Activated CD4-positive, alpha-beta T cell treated with anti-CD3 and anti-CD28 coated beads, Interleukin-10, Interleukin-2, amounts not matched to agents 100 ng/mL and 50 ng/mL, durations not matched to agents 16 hours and 8 hours (primary cell): ENCODE data around the gene FGD4.

Experiments used
- DNase-seq: peaks from one replicate; pipeline ENCODE4 v3.0.0-alpha.2; 2020

The FGD4 gene

GRCh38 chr12:32399370-32400113, at the start of gene FGD4:
FGD4 (plus strand) TSS chr12:32399558.
- DNase-seq: peak; percentile 71

GRCh38 chr12:32353540-32353939, 45.8 kb upstream of the FGD4 start:
- no peak for DNase-seq

- DNase-seq: no peak
Observed at GRCh38 chr12:32357601-32358249, 41.6 kb upstream of the FGD4 start.

GRCh38 chr12:32360956-32361355, 38.4 kb upstream of the FGD4 start:
- no peak for DNase-seq

- DNase-seq: no peak
Observed at GRCh38 chr12:32362892-32363291, 36.5 kb upstream of the FGD4 start.

GRCh38 chr12:32365473-32366064, 33.8 kb upstream of the FGD4 start:
- DNase-seq: peak; percentile 67

GRCh38 chr12:32366714-32367113, 32.6 kb upstream of the FGD4 start:
- no peak for DNase-seq

GRCh38 chr12:32367381-32367780, 32.0 kb upstream of the FGD4 start:
- no peak for DNase-seq

- DNase-seq: no peak
Observed at GRCh38 chr12:32369202-32369601, 30.2 kb upstream of the FGD4 start.

GRCh38 chr12:32377344-32378055, 21.9 kb upstream of the FGD4 start:
- DNase-seq: no peak

- no peak for DNase-seq
Observed at GRCh38 chr12:32379213-32379612, 20.1 kb upstream of the FGD4 start.

GRCh38 chr12:32379667-32380066, 19.7 kb upstream of the FGD4 start:
- DNase-seq: no peak

GRCh38 chr12:32382226-32382625, 17.1 kb upstream of the FGD4 start:
- no peak for DNase-seq

- DNase-seq: peak; percentile 37
Observed at GRCh38 chr12:32390572-32391219, 8.7 kb upstream of the FGD4 start.

GRCh38 chr12:32395026-32395425, 4.3 kb upstream of the FGD4 start:
- no peak for DNase-seq

- no peak for DNase-seq
Observed at GRCh38 chr12:32397696-32398095, 1.7 kb upstream of the FGD4 start.

GRCh38 chr12:32398181-32398580, 1.2 kb upstream of the FGD4 start:
- no peak for DNase-seq

GRCh38 chr12:32398816-32399369, 465 bp upstream of the FGD4 start:
- DNase-seq: no peak

- DNase-seq: no peak
Observed at GRCh38 chr12:32400114-32400672, 835 bp downstream of the FGD4 start.

- DNase-seq: no peak
Observed at GRCh38 chr12:32400866-32401265, 1.5 kb downstream of the FGD4 start.

- no peak for DNase-seq
Observed at GRCh38 chr12:32402170-32402569, 2.8 kb downstream of the FGD4 start.

GRCh38 chr12:32402946-32403345, 3.6 kb downstream of the FGD4 start:
- no peak for DNase-seq
